HEK293T (cell line): ENCODE measurements around the gene CBX4.

ENCODE experiments used
- CTCF ChIA-PET: fragments of 350-600 bp; formaldehyde crosslinking; extraction: SDS; loops from one replicate; lab custom pipeline; 2021; ENCODE audit warnings: antibody characterized with exemption, inconsistent platforms; lab: Yijun Ruan, JAX
- POLR2A ChIA-PET: fragments of 350-600 bp; formaldehyde crosslinking; extraction: SDS; loops from one replicate; lab custom pipeline; 2020; ENCODE audit warnings: antibody characterized with exemption, inconsistent platforms; lab: Yijun Ruan, JAX
- DNase-seq: peaks from one replicate; pipeline ENCODE4 v3.0.0; 2012; ENCODE audit warnings: mixed read lengths; ENCODE audit errors: extremely low spot score
- ARNT ChIP-seq: fragments of 450-650 bp; IDR thresholded peaks from 2 replicates; pipeline ENCODE4 v1.6.1; 2017; ENCODE audit warnings: mild to moderate bottlenecking
- BHLHE40 ChIP-seq: fragments of 450-650 bp; IDR thresholded peaks from 2 replicates; pipeline ENCODE4 v1.6.1; 2016; ENCODE audit warnings: mild to moderate bottlenecking, moderate library complexity, borderline replicate concordance
- CTBP1 ChIP-seq: fragments of 450-650 bp; IDR thresholded peaks from 2 replicates; pipeline ENCODE4 v1.6.1; 2016; ENCODE audit warnings: borderline replicate concordance
- ELF4 ChIP-seq: fragments of 450-650 bp; IDR thresholded peaks from 2 replicates; pipeline ENCODE4 v1.6.1; 2017; ENCODE audit warnings: antibody characterized with exemption
- FOXA1 ChIP-seq: fragments of 450-650 bp; IDR thresholded peaks from 2 replicates; pipeline ENCODE4 v1.6.1; 2016; ENCODE audit warnings: mild to moderate bottlenecking
- FOXK2 ChIP-seq: fragments of 450-650 bp; IDR thresholded peaks from 2 replicates; pipeline ENCODE4 v1.6.1; 2016; ENCODE audit warnings: mild to moderate bottlenecking
- FOXM1 ChIP-seq: fragments of 450-650 bp; IDR thresholded peaks from 2 replicates; pipeline ENCODE4 v1.6.1; 2017; ENCODE audit warnings: mild to moderate bottlenecking, borderline replicate concordance
- HDGF ChIP-seq: fragments of 450-650 bp; IDR thresholded peaks from 2 replicates; pipeline ENCODE4 v1.6.1; 2017; ENCODE audit warnings: antibody characterized with exemption, borderline replicate concordance
- L3MBTL2 ChIP-seq: fragments of 450-650 bp; conservative IDR thresholded peaks from 2 replicates; pipeline ENCODE4 v1.6.1; 2016; ENCODE audit warnings: mild to moderate bottlenecking
- LEF1 ChIP-seq: fragments of 450-650 bp; IDR thresholded peaks from 2 replicates; pipeline ENCODE4 v1.6.1; 2017; ENCODE audit warnings: mild to moderate bottlenecking, borderline replicate concordance
- NFRKB ChIP-seq: fragments of 450-650 bp; IDR thresholded peaks from 2 replicates; pipeline ENCODE4 v1.6.1; 2016; ENCODE audit warnings: mild to moderate bottlenecking, moderate library complexity
- PKNOX1 ChIP-seq: fragments of 450-650 bp; IDR thresholded peaks from 2 replicates; pipeline ENCODE4 v1.6.1; 2016
- SP1 ChIP-seq: fragments of 450-650 bp; IDR thresholded peaks from 2 replicates; pipeline ENCODE4 v1.6.1; 2017
- SUZ12 ChIP-seq: fragments of 450-650 bp; IDR thresholded peaks from 2 replicates; pipeline ENCODE4 v1.6.1; 2016; ENCODE audit warnings: mild to moderate bottlenecking
- TARDBP ChIP-seq: fragments of 450-650 bp; IDR thresholded peaks from 2 replicates; pipeline ENCODE4 v1.6.1; 2016
- ZNF384 ChIP-seq: fragments of 450-650 bp; IDR thresholded peaks from 2 replicates; pipeline ENCODE4 v1.6.1; 2016

Gene CBX4

GRCh38 chr17:79841369-79842135 is 2.3 kb upstream of the CBX4 start:
- ChIA-PET POLR2A (interaction anchor here (1.0 to 6.1 kb wide), 10 partner anchors 12 to 260 kb away, joined by 3 to 58 read pairs (median 13); partner anchors contain the start of genes CBX8 and GAA), CTCF (interaction anchor here (0.5 to 1.8 kb wide), 9 partner anchors 7 to 133 kb away, joined by 3 to 6 read pairs (median 3); no protein-coding TSS in a partner anchor)
- no peak for DNase-seq
- no peak for TF ChIP-seq NFRKB
- no peak for TF ChIP-seq PKNOX1
- no peak for TF ChIP-seq FOXA1
- no peak for TF ChIP-seq CTBP1
- TF ChIP-seq ELF4, result no peak
- TF ChIP-seq HDGF, result no peak
- no peak for TF ChIP-seq SUZ12
- no peak for TF ChIP-seq ZNF384
- no peak for TF ChIP-seq BHLHE40
- TF ChIP-seq SP1, result no peak
- no peak for TF ChIP-seq LEF1
- no peak for TF ChIP-seq FOXM1
- no peak for TF ChIP-seq TARDBP
- TF ChIP-seq ARNT, result no peak
- no peak for TF ChIP-seq FOXK2

- CTCF ChIA-PET, result interaction anchor here (0.8 to 1.8 kb wide), 10 partner anchors 8 to 131 kb away, joined by 3 to 6 read pairs (median 4); no protein-coding TSS in a partner anchor
- POLR2A ChIA-PET, result interaction anchor here (0.9 to 6.1 kb wide), 8 partner anchors 9 to 152 kb away, joined by 4 to 58 read pairs (median 24); partner anchors contain the start of gene CBX8
- DNase-seq, result no peak
- TF ChIP-seq FOXM1, result no peak
- TF ChIP-seq LEF1, result no peak
- no peak for TF ChIP-seq FOXK2
- TF ChIP-seq FOXA1, result no peak
- no peak for TF ChIP-seq NFRKB
- TF ChIP-seq ELF4, result no peak
Observed at GRCh38 chr17:79840989-79841286, 1.7 kb upstream of the CBX4 start.

- CTCF ChIA-PET, result interaction anchor here (0.6 to 1.8 kb wide), 13 partner anchors 8 to 1009 kb away, joined by 3 to 6 read pairs (median 4); no protein-coding TSS in a partner anchor
- DNase-seq, result no peak
- POLR2A ChIA-PET, result interaction anchor here (0.9 to 6.1 kb wide), 11 partner anchors 9 to 153 kb away, joined by 3 to 58 read pairs (median 10); partner anchors contain the start of gene CBX8
- TF ChIP-seq BHLHE40 (no peak), PKNOX1 (no peak), FOXM1 (no peak), ELF4 (no peak), L3MBTL2 (peak; percentile 79; the same call in 1 of the 2 replicates)
Observed at GRCh38 chr17:79840269-79840988, 1.2 kb upstream of the CBX4 start.

- TF ChIP-seq FOXK2 (no peak), PKNOX1 (no peak; the same call in 1 of the 2 replicates), SP1 (no peak), SUZ12 (no peak), FOXA1 (no peak), FOXM1 (no peak), NFRKB (no peak), BHLHE40 (no peak), ZNF384 (no peak)
- CTCF ChIA-PET, result interaction anchor here (0.6 to 1.1 kb wide), 7 partner anchors 10 to 155 kb away, joined by 3 to 6 read pairs (median 4); no protein-coding TSS in a partner anchor
- DNase-seq, result peak; percentile 53
- POLR2A ChIA-PET, result interaction anchor here (0.5 to 6.1 kb wide), 20 partner anchors 9 to 1999 kb away, joined by 3 to 58 read pairs (median 4); partner anchors contain the start of gene CBX8
Observed at GRCh38 chr17:79838522-79839274, 542 bp downstream of the CBX4 start.

- ChIA-PET POLR2A (interaction anchor here (0.8 to 6.1 kb wide), 13 partner anchors 9 to 156 kb away, joined by 3 to 58 read pairs (median 12); partner anchors contain the start of gene CBX8), CTCF (interaction anchor here (0.6 to 1.1 kb wide), 2 partner anchors 9 to 93 kb away, joined by 3 read pairs; no protein-coding TSS in a partner anchor)
- no peak for DNase-seq
- TF ChIP-seq SP1 (no peak), TARDBP (no peak), PKNOX1 (no peak), NFRKB (no peak), BHLHE40 (no peak), ZNF384 (no peak)
Observed at GRCh38 chr17:79837888-79838521, 1.2 kb downstream of the CBX4 start.
